ENCODE results near the gene UBE3B. TPM values are rescaled to one million over a fixed set of nuclear protein-coding genes. Genes with fewer than 3 reads are reported as not detected.

The UBE3B gene
- total RNA-seq, 1 donor: 51.4 TPM

GRCh38 chr12:109532721-109533486, 55.5 kb downstream of the UBE3B start:
- TF ChIP-seq, protein P1, sequence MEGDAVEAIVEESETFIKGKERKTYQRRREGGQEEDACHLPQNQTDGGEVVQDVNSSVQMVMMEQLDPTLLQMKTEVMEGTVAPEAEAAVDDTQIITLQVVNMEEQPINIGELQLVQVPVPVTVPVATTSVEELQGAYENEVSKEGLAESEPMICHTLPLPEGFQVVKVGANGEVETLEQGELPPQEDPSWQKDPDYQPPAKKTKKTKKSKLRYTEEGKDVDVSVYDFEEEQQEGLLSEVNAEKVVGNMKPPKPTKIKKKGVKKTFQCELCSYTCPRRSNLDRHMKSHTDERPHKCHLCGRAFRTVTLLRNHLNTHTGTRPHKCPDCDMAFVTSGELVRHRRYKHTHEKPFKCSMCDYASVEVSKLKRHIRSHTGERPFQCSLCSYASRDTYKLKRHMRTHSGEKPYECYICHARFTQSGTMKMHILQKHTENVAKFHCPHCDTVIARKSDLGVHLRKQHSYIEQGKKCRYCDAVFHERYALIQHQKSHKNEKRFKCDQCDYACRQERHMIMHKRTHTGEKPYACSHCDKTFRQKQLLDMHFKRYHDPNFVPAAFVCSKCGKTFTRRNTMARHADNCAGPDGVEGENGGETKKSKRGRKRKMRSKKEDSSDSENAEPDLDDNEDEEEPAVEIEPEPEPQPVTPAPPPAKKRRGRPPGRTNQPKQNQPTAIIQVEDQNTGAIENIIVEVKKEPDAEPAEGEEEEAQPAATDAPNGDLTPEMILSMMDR (IDR thresholded peaks at IDR 0.05; ENCODE audit: insufficient read depth, low read depth, low read length): no peak
- H3K4me3 ChIP-seq (ENCODE audit: low read depth, low read length): no peak overlapping the region
- DNase-seq (ENCODE audit: low read depth): no peak

DNA sequence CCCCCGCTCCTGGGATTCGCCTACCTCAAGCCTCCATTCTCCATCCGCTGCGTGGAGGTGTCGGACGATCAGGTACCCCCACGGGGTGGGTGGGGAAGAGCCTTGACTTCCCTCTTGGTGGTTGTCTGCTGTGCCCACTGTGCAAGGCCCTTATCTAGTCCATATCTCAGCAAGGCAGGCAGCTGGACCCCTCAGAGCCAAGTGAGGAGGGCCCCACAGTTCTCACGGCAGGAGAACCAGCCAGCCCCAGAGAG, 56.0 kb downstream of the UBE3B start:
- TF ChIP-seq, protein P1 (IDR thresholded peaks at IDR 0.05; ENCODE audit: insufficient read depth, low read depth, low read length): no peak
- no peak for DNase-seq (ENCODE audit: low read depth)
- H3K4me3 ChIP-seq (ENCODE audit: low read depth, low read length): no peak overlapping the region

GRCh38 chr12:109534456-109534855, 57.0 kb downstream of the UBE3B start:
- no peak for DNase-seq (ENCODE audit: low read depth)
- TF ChIP-seq, protein P1 (IDR thresholded peaks at IDR 0.05; ENCODE audit: insufficient read depth, low read depth, low read length): no peak
- H3K4me3 ChIP-seq (ENCODE audit: low read depth, low read length): no peak overlapping the region

DNA sequence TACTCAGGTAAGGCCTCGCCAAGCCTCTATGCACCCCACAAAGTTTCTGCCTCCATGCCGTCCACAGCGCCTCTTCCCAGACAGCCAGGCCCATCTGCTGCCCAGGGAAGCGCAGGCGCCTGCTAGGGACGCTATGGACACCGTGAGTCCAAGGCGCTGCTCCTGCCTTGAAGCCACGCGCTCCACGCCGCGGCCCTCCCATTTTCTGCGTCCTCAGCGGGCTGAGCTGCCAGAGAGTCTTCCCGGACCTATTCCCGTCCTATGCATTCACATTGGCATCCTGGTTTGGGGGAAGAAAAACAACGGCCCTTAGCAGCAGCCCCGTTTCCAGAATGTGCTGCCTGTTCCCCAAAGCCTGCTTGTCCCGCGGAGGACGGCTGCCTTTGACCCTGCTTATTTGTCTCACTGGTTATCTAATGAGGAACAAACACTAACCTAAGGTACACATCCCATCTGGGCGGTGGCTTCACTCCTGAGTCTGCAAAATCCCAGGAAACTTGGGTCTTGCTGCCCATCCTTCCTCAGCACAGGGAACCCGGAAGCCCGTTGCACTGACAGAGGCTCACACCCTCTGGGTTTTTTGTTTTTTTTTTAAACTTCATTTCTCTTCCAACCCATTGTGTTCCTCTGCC, 57.9 kb downstream of the UBE3B start:
- DNase-seq (ENCODE audit: low read depth): no peak
- no peak overlapping the region for H3K4me3 ChIP-seq (ENCODE audit: low read depth, low read length)
- TF ChIP-seq, protein P1 (IDR thresholded peaks at IDR 0.05; ENCODE audit: insufficient read depth, low read depth, low read length): no peak

- H3K4me3 ChIP-seq (ENCODE audit: low read depth, low read length): no peak overlapping the region
- DNase-seq (ENCODE audit: low read depth): no peak
- TF ChIP-seq, protein P1 (IDR thresholded peaks at IDR 0.05; ENCODE audit: insufficient read depth, low read depth, low read length): no peak
Observed at GRCh38 chr12:109535863-109536250, 58.4 kb downstream of the UBE3B start.

DNA sequence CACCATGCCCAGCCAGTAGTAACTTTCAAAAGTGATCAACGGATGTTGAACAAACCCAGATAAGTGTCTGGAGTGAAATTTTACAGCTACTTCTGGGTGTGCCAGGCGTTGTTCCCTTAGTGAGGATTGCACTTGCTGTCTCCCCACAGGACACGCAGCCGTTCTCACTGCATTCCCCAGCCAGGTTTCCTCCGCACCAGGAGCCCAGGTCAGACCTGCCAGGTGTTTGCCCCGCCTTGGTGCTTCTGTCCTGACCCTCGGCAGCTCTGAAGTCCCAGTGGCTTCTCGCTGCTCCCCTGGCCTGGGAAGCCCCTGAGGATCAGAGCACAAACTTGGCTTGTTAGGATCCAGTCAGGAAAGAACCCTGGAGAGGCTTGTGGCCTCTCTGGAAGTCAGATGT, 59.7 kb downstream of the UBE3B start:
- H3K4me3 ChIP-seq (ENCODE audit: low read depth, low read length): no peak overlapping the region
- DNase-seq (ENCODE audit: low read depth): no peak
- TF ChIP-seq, protein P1 (IDR thresholded peaks at IDR 0.05; ENCODE audit: insufficient read depth, low read depth, low read length): no peak

Data from fibroblast of villous mesenchyme (primary cell).